Peyer's patch (tissue), 4 donors: ENCODE data around the gene NBEAL2.

ENCODE experiments used
- CTCF ChIP-seq, 6 experiments: fragments of 450-650 bp in 4 of 6; fragments of 200-600 bp in 2 of 6; sonication (generic) in 1 of 6; IDR thresholded peaks; one replicate each; pipeline ENCODE4 v1.5.1; 2017 to 2019; ENCODE audit warnings: antibody characterized with exemption in 6 of 6, mild to moderate bottlenecking in 3 of 6, moderate library complexity in 1 of 6
- POLR2A ChIP-seq, 2 donors: fragments of 450-650 bp; IDR thresholded peaks; one replicate each; pipeline ENCODE4 v1.5.1; 2017; ENCODE audit warnings: antibody characterized with exemption in 2 of 2, mild to moderate bottlenecking in 2 of 2, moderate library complexity in 2 of 2

- no peak for TF ChIP-seq CTCF (IDR thresholded peaks at IDR 0.05)
- no peak for TF ChIP-seq POLR2A (IDR thresholded peaks at IDR 0.05)
Measured at GRCh38 chr3:47019201-47019600, 39.7 kb downstream of the NBEAL2 start.
